CD4-positive, alpha-beta T cell (primary cell): ENCODE measurements around the gene GM2A. TPM values are rescaled to one million over a fixed set of nuclear protein-coding genes. Genes with fewer than 3 reads are reported as not detected.

Experiments
- ATAC-seq: fragments of 200-7000 bp; cut with Tn5 transposase; one replicate; pipeline ENCODE4 v1.10.0; 2022; ENCODE audit warnings: mild to moderate bottlenecking; ENCODE audit not compliant: poor library complexity
- CTCF ChIA-PET: fragments of 350-600 bp; sonication (Branson Sonifier 250); formaldehyde crosslinking; loops from one replicate; lab custom pipeline; 2021; ENCODE audit warnings: antibody characterized with exemption, inconsistent platforms; lab: Charles Lee
- POLR2A ChIA-PET: fragments of 350-600 bp; sonication (Branson Sonifier 250); formaldehyde crosslinking; loops from one replicate; lab custom pipeline; 2021; ENCODE audit warnings: antibody characterized with exemption, inconsistent platforms; lab: Charles Lee
- DNase-seq, 14 experiments: peaks; one replicate each; pipeline ENCODE4 v3.0.0-alpha.2; 2013 to 2020; ENCODE audit warnings: mixed read lengths in 2 of 14
- H3K27ac ChIP-seq, 2 donors: one replicate each; pipeline versions ENCODE4 v1.5.1 to v1.7.0; 2013; ENCODE audit warnings: low read length in 2 of 2, low read depth in 1 of 2, mild to moderate bottlenecking in 1 of 2
- H3K27me3 ChIP-seq, 2 experiments: 1 replicate in 1 of 2; 2 replicates in 1 of 2; pipeline versions ENCODE4 v1.6.1 to v1.7.0; 2013; ENCODE audit warnings: low read length in 2 of 2, control low read depth in 1 of 2, mild to moderate bottlenecking in 1 of 2, moderate library complexity in 1 of 2; ENCODE audit not compliant: insufficient read depth in 2 of 2, control insufficient read depth in 1 of 2
- H3K36me3 ChIP-seq: one replicate; pipeline ENCODE4 v1.6.1; 2013; ENCODE audit warnings: low read length, control low read depth; ENCODE audit not compliant: insufficient read depth
- H3K4me1 ChIP-seq: one replicate; pipeline ENCODE4 v1.6.1; 2013; ENCODE audit warnings: low read length, control low read depth; ENCODE audit not compliant: insufficient read depth
- H3K4me3 ChIP-seq: one replicate; pipeline ENCODE4 v1.5.1; 2013; ENCODE audit warnings: mild to moderate bottlenecking, low read length, moderate library complexity
- H3K9me3 ChIP-seq, 2 experiments: 1 replicate in 1 of 2; 2 replicates in 1 of 2; pipeline versions ENCODE4 v1.6.1 to v1.7.0; 2013; ENCODE audit warnings: low read length in 2 of 2, mild to moderate bottlenecking in 2 of 2, control low read depth in 1 of 2, moderate library complexity in 1 of 2; ENCODE audit not compliant: control insufficient read depth in 1 of 2, insufficient read depth in 1 of 2
- H3K27ac Mint-ChIP-seq: one replicate; pipeline ENCODE4 v1.8.0; 2020; ENCODE audit warnings: mixed read lengths
- H3K27me3 Mint-ChIP-seq: one replicate; pipeline ENCODE4 v1.8.0; 2021; ENCODE audit warnings: mixed read lengths
- H3K36me3 Mint-ChIP-seq: one replicate; pipeline ENCODE4 v1.8.0; 2021; ENCODE audit warnings: low read depth, mixed read lengths
- H3K4me1 Mint-ChIP-seq: one replicate; pipeline ENCODE4 v1.8.0; 2021; ENCODE audit warnings: low read depth, mixed read lengths
- H3K4me3 Mint-ChIP-seq: one replicate; pipeline ENCODE4 v1.8.0; 2020; ENCODE audit warnings: mild to moderate bottlenecking, mixed read lengths
- H3K9me3 Mint-ChIP-seq: one replicate; pipeline ENCODE4 v1.8.0; 2020; ENCODE audit warnings: mixed read lengths
- intact Hi-C, 2 experiments: fragments of 100-400 bp; cut with DNase I in 1 of 2; cut with micrococcal nuclease in 1 of 2; formaldehyde crosslinking; loops; one replicate each; pipeline versions ENCODE4 v1.15.1 to v1.9.0; 2023 to 2025; cut with DNase I, micrococcal nuclease
- total RNA-seq, 174 experiments: library from RNA in 2 of 174; stranded (reverse) in 2 of 174; gene quantifications; one replicate each; pipeline ENCODE4 v1.2.3 and lab custom pipeline; 2021 to 2026
- TF ChIP-seq, protein P1 (sequence below): fragments of 200-600 bp; IDR thresholded peaks from one replicate; pipeline ENCODE4 v1.8.0; 2022; ENCODE audit warnings: antibody characterized with exemption, mild to moderate bottlenecking

Gene GM2A
- total RNA-seq, 2 experiments from 2014 or later, result 3.1 to 4.1 TPM

- Histone ChIP-seq H3K27ac (no peak overlapping the region), H3K9me3 (no peaks in the 10 kb centered on the region), H3K4me1 (no peaks in the 10 kb centered on the region), H3K4me3 (no peak overlapping the region), H3K36me3 (no peaks in the 10 kb centered on the region), H3K27me3 (no peaks in the 10 kb centered on the region)
- no peak for ATAC-seq
- H3K27ac Mint-ChIP-seq, result no peak overlapping the region
- no peaks in the 10 kb centered on the region for H3K27me3 Mint-ChIP-seq
- ChIA-PET POLR2A (no interaction called here), CTCF (no interaction called here)
- TF ChIP-seq, protein P1, sequence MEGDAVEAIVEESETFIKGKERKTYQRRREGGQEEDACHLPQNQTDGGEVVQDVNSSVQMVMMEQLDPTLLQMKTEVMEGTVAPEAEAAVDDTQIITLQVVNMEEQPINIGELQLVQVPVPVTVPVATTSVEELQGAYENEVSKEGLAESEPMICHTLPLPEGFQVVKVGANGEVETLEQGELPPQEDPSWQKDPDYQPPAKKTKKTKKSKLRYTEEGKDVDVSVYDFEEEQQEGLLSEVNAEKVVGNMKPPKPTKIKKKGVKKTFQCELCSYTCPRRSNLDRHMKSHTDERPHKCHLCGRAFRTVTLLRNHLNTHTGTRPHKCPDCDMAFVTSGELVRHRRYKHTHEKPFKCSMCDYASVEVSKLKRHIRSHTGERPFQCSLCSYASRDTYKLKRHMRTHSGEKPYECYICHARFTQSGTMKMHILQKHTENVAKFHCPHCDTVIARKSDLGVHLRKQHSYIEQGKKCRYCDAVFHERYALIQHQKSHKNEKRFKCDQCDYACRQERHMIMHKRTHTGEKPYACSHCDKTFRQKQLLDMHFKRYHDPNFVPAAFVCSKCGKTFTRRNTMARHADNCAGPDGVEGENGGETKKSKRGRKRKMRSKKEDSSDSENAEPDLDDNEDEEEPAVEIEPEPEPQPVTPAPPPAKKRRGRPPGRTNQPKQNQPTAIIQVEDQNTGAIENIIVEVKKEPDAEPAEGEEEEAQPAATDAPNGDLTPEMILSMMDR, result no peak
- intact Hi-C loops, result no loop called here
- H3K4me1 Mint-ChIP-seq, result no peaks in the 10 kb centered on the region
- H3K36me3 Mint-ChIP-seq, result no peaks in the 10 kb centered on the region
- H3K9me3 Mint-ChIP-seq, result no peaks in the 10 kb centered on the region
- DNase-seq, result no peak
- no peak overlapping the region for H3K4me3 Mint-ChIP-seq
Measured at GRCh38 chr5:151284392-151284967, 31.5 kb downstream of the GM2A start.

- no peak overlapping the region for H3K4me3 Mint-ChIP-seq
- H3K36me3 ChIP-seq, result no peaks in the 10 kb centered on the region
- TF ChIP-seq, protein P1, result no peak
- no peaks in the 10 kb centered on the region for H3K9me3 Mint-ChIP-seq
- POLR2A ChIA-PET, result no interaction called here
- no peaks in the 10 kb centered on the region for H3K36me3 Mint-ChIP-seq
- H3K27ac ChIP-seq, result no peak overlapping the region
- no peak for DNase-seq
- intact Hi-C loops, result no loop called here
- no peaks in the 10 kb centered on the region for H3K4me1 Mint-ChIP-seq
- H3K27ac Mint-ChIP-seq, result no peak overlapping the region
- CTCF ChIA-PET, result no interaction called here
- no peaks in the 10 kb centered on the region for H3K9me3 ChIP-seq
- ATAC-seq, result no peak
- H3K27me3 Mint-ChIP-seq, result no peaks in the 10 kb centered on the region
- H3K27me3 ChIP-seq, result no peaks in the 10 kb centered on the region
- H3K4me3 ChIP-seq, result no peak overlapping the region
- H3K4me1 ChIP-seq, result no peaks in the 10 kb centered on the region
Measured at GRCh38 chr5:151285683-151286082, 32.7 kb downstream of the GM2A start.

- H3K27ac Mint-ChIP-seq, result no peak overlapping the region
- H3K9me3 Mint-ChIP-seq, result no peaks in the 10 kb centered on the region
- no peak for ATAC-seq
- ChIA-PET POLR2A (no interaction called here), CTCF (no interaction called here)
- H3K4me3 ChIP-seq, result no peak overlapping the region
- H3K27me3 ChIP-seq, result no peaks in the 10 kb centered on the region
- intact Hi-C loops, result no loop called here
- no peak for DNase-seq
- H3K4me1 ChIP-seq, result no peaks in the 10 kb centered on the region
- TF ChIP-seq, protein P1, result no peak
- H3K27ac ChIP-seq, result no peak overlapping the region
- H3K9me3 ChIP-seq, result no peaks in the 10 kb centered on the region
- no peaks in the 10 kb centered on the region for H3K36me3 Mint-ChIP-seq
- H3K36me3 ChIP-seq, result no peaks in the 10 kb centered on the region
- H3K4me3 Mint-ChIP-seq, result no peak overlapping the region
- no peaks in the 10 kb centered on the region for H3K4me1 Mint-ChIP-seq
- H3K27me3 Mint-ChIP-seq, result no peaks in the 10 kb centered on the region
Measured at GRCh38 chr5:151286246-151286645, 33.3 kb downstream of the GM2A start.
